ENCODE measurements around the gene CYTH2. TPM values are rescaled to one million over a fixed set of nuclear protein-coding genes. Genes with fewer than 3 reads are reported as not detected.

Gene CYTH2
- polyA plus RNA-seq, 3 donors: 21.3 to 48.2 (median 21.7) TPM

- DNase-seq: peak; percentile 27 to 39 (median 34)
- peaks cover 11% of the 10 kb centered on the region for H3K4me1 Mint-ChIP-seq
- H3K9me3 Mint-ChIP-seq: peaks cover 0 to 9% (median 6%) of the 10 kb centered on the region in 7 donors
- peaks cover 11 to 19% of the 10 kb centered on the region in 2 donors for H3K4me1 ChIP-seq (ENCODE audit: control insufficient read depth in 1 of 2, insufficient read depth in 2 of 2, low read length in 2 of 2)
- H3K27ac ChIP-seq (ENCODE audit: low read depth in 1 of 2, low read length in 2 of 2): no peak overlapping the region
- H3K36me3 Mint-ChIP-seq: peaks cover 0 to 5% of the 10 kb centered on the region in 2 donors
- intact Hi-C loops (cut with micrococcal nuclease): no loop called here
- H3K4me3 Mint-ChIP-seq: no peak overlapping the region
- peak overlapping the region; percentile 97 for H2AFZ ChIP-seq (ENCODE audit: insufficient read depth, low read depth, low read length, poor library complexity, severe bottlenecking)
- WGBS (ENCODE audit: insufficient coverage): 40% methylated on average over 11 of the region's 19 CpGs
- peaks cover 20 to 37% of the 10 kb centered on the region in 2 donors for H3K27me3 ChIP-seq (ENCODE audit: control insufficient read depth in 2 of 2, insufficient read depth in 2 of 2, low read length in 2 of 2)
- no peak overlapping the region for H3K27ac Mint-ChIP-seq
- H3K9me3 ChIP-seq (replicated peaks in 1 of 2; ENCODE audit: control insufficient read depth in 1 of 2, insufficient read depth in 1 of 2, low read length in 2 of 2): peaks cover 4 to 11% of the 10 kb centered on the region in 2 donors
- H3K4me2 ChIP-seq (replicated peaks; ENCODE audit: extremely low read depth, low read length, poor library complexity, severe bottlenecking): peak overlapping the region; percentile 99
- no peaks in the 10 kb centered on the region for H4K20me1 ChIP-seq (ENCODE audit: insufficient read depth, low read length)
- peak overlapping the region in 2 of 3 experiments; percentile 72 to 92 for H3K4me3 ChIP-seq (replicated peaks in 1 of 3; ENCODE audit: low read depth in 2 of 3, low read length in 3 of 3)
- H3K9ac ChIP-seq (ENCODE audit: insufficient read depth, low read length, poor library complexity, severe bottlenecking): no peak overlapping the region
- H3K36me3 ChIP-seq (replicated peaks in 1 of 2; ENCODE audit: control insufficient read depth in 1 of 2, insufficient read depth in 2 of 2, low read length in 2 of 2): no peaks in the 10 kb centered on the region
- peaks cover 5 to 32% (median 20%) of the 10 kb centered on the region in 3 donors for H3K27me3 Mint-ChIP-seq (ENCODE audit: low read depth in 3 of 3)
- TF ChIP-seq CTCF (IDR thresholded peaks at IDR 0.05): no peak
- H3K79me2 ChIP-seq (ENCODE audit: insufficient read depth, low read length): no peaks in the 10 kb centered on the region
Observed at GRCh38 chr19:48512504-48513288, 43.5 kb downstream of the CYTH2 start.

- peak; percentile 33 to 50 (median 42) for DNase-seq
- Histone ChIP-seq H2AFZ (ENCODE audit: insufficient read depth, low read depth, low read length, poor library complexity, severe bottlenecking) (peak overlapping the region; percentile 97), H3K27ac (ENCODE audit: low read depth in 1 of 2, low read length in 2 of 2) (no peak overlapping the region), H3K9ac (ENCODE audit: insufficient read depth, low read length, poor library complexity, severe bottlenecking) (peak overlapping the region; percentile 54), H3K9me3 (replicated peaks in 1 of 2; ENCODE audit: control insufficient read depth in 1 of 2, insufficient read depth in 1 of 2, low read length in 2 of 2) (peaks cover 4 to 11% of the 10 kb centered on the region in 2 donors), H3K4me2 (replicated peaks; ENCODE audit: extremely low read depth, low read length, poor library complexity, severe bottlenecking) (peak overlapping the region; percentile 99), H3K27me3 (ENCODE audit: control insufficient read depth in 2 of 2, insufficient read depth in 2 of 2, low read length in 2 of 2) (peaks cover 20 to 37% of the 10 kb centered on the region in 2 donors), H3K4me1 (ENCODE audit: control insufficient read depth in 1 of 2, insufficient read depth in 2 of 2, low read length in 2 of 2) (peaks cover 11 to 19% of the 10 kb centered on the region in 2 donors), H3K79me2 (ENCODE audit: insufficient read depth, low read length) (no peaks in the 10 kb centered on the region), H3K36me3 (replicated peaks in 1 of 2; ENCODE audit: control insufficient read depth in 1 of 2, insufficient read depth in 2 of 2, low read length in 2 of 2) (no peaks in the 10 kb centered on the region), H3K4me3 (replicated peaks in 1 of 3; ENCODE audit: low read depth in 2 of 3, low read length in 3 of 3) (peak overlapping the region; percentile 72 to 92 (median 75)), H4K20me1 (ENCODE audit: insufficient read depth, low read length) (no peaks in the 10 kb centered on the region)
- H3K4me1 Mint-ChIP-seq: peaks cover 11% of the 10 kb centered on the region
- intact Hi-C loops (cut with micrococcal nuclease): no loop called here
- no peak for TF ChIP-seq CTCF (IDR thresholded peaks at IDR 0.05)
- peaks cover 0 to 5% of the 10 kb centered on the region in 2 donors for H3K36me3 Mint-ChIP-seq
- peak overlapping the region in 2 of 7 donors; percentile 41 to 57 for H3K27ac Mint-ChIP-seq
- WGBS (ENCODE audit: insufficient coverage): 2% methylated on average over 50 of the region's 54 CpGs
- H3K27me3 Mint-ChIP-seq (ENCODE audit: low read depth in 3 of 3): peaks cover 5 to 31% (median 19%) of the 10 kb centered on the region in 3 donors
- peaks cover 0 to 9% (median 6%) of the 10 kb centered on the region in 7 donors for H3K9me3 Mint-ChIP-seq
- no peak overlapping the region for H3K4me3 Mint-ChIP-seq
Observed at GRCh38 chr19:48513289-48514122, 44.3 kb downstream of the CYTH2 start.
